ENCODE data around the gene HTRA3.
"Not testable (repeated sequence)": the region's sequence is repeated elsewhere in the genome, so short reads cannot be mapped to it uniquely, and the experiment has no call there.

Gene HTRA3

GRCh38 chr4:8330821-8331574 lies 61.4 kb downstream of the HTRA3 start:
- DNase-seq = no peak

DNA sequence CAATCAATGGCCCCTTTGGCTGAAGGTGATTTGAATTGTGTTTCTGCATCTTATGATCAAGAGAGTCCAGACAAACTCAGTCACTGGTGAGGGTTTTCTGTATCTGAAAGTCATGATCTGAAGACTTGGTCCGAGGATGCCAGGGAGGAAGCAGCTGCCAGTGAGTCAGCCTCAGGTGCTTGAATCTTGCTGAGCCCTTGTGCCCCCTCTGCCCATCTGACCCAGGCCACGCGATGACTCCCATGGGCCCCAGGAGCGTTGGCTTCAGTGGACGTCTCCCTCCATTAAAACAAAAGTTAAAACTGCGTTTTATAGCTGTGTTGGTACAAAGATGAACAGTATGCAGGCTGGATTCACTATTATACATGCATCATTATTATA lies 62.0 kb downstream of the HTRA3 start:
- DNase-seq = no peak

GRCh38 chr4:8332038-8332857 lies 62.7 kb downstream of the HTRA3 start:
- no peak for DNase-seq

GRCh38 chr4:8332891-8333331 lies 63.4 kb downstream of the HTRA3 start:
- no peak for DNase-seq

- DNase-seq = no peak
Measured at GRCh38 chr4:8333726-8334460, 64.3 kb downstream of the HTRA3 start.

- no peak for DNase-seq
Measured at GRCh38 chr4:8334786-8335460, 65.4 kb downstream of the HTRA3 start.

DNA sequence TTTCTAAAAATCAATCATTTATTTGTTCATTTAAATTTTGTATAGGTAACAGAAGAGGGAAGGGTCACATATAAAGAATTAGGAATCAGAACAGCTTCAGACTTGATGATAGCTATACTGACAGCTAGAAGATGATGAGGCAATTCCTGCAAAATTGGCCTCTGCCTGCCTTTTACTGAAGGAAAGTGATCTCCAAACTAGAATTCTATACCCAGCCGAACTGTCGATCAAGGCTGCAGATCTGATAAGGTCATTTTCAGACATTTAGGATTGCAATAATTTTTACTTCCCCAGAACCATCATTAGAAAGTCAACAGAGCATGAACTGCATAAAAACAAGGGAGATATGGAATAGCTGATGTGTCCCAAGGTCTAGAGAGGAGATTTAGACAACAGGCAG lies 66.3 kb downstream of the HTRA3 start:
- no peak for DNase-seq

DNA sequence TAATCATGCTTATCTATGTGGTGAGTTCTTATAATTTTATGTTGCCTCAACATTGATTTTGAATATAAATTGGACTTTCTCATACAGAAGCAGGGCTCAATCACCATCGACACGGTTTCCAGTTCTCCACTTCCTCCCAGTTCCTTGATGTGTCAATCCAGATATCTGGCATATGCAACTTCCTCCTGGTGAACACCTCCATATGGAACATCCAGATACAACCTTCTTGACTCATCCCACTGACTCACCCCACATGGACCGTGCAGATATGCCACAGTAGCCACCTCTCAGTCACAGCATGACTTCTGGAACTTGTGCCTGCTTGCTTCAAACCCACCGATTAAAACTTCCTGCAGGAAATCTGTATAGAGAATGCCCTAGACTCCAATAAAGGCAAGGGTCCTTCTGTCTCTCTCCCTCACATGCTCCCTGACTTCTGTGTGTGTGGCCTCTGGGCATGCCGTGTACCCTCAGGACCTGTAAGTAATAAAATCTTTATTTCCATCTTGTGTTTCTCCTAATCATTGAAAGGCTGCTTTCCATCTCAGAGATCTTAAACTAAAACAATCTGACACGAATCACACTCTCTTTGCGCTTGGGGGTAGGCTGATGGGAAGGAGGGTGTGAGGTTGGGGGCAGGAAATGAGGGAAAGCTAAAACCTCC lies 67.0 kb downstream of the HTRA3 start:
- DNase-seq = no peak

- no peak for DNase-seq
Measured at GRCh38 chr4:8338351-8338961, 68.9 kb downstream of the HTRA3 start.

DNA sequence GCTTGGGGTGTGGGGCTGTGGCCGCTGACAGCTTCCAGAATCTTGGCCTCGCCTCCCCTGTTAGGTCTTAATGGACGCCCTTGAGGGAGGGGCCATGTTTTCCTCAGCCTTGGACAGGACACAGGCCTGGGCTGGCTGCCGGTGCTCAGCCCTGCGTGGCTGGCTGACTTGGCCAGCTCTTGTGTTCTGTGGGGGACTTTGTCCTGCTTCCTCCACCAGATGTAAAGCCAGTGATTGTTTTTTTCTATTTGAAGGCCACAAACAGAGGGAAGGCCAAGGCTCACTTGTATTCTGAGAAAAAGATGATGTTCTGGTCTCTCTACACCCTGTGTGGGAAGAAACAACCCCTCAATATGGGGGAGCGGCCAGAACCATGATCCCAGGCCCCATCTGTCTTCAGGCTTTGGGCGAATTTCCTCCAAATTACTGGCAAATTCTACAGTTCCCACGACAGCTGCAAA lies 71.3 kb downstream of the HTRA3 start:
- no peak for DNase-seq

DNA sequence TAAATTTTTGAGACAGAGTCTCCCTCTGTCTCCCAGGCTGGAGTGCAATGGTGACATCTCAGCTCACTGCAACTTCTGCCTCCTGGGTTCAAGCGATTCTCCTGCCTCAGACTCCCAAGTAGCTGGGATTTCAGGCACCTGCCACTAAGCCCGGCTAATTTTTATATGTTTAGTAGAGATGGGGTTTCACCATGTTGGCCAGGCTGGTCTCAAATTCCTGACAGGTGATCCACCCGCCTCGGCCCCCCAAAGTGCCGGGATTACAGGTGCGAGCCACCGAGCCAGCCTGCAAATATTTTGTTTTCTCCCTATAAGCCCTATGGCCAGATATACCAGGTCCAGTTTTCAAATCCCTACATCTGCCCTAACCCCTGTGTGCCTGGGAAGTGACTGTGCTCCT lies 71.7 kb downstream of the HTRA3 start:
- DNase-seq = not testable (repeated sequence)

DNA sequence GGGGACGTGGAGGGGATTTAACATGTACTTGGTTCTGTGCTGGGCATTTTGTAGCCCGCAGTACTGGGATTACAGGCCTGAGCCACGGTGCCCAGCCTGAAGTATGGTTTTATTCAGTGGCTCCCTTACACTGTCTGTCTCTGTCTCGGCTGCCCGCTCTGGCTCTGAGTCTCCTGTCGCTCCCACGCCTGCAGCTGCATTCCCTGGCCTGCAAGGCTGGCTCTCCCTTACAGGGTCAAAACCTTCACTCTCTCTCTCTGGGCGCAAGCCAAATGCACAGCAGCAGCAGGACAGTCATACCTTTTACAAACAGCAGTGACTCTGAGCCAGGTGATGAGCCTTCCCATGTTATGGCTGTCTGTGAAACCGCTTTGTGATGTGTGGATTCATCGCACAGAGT lies 72.1 kb downstream of the HTRA3 start:
- DNase-seq = no peak

DNA sequence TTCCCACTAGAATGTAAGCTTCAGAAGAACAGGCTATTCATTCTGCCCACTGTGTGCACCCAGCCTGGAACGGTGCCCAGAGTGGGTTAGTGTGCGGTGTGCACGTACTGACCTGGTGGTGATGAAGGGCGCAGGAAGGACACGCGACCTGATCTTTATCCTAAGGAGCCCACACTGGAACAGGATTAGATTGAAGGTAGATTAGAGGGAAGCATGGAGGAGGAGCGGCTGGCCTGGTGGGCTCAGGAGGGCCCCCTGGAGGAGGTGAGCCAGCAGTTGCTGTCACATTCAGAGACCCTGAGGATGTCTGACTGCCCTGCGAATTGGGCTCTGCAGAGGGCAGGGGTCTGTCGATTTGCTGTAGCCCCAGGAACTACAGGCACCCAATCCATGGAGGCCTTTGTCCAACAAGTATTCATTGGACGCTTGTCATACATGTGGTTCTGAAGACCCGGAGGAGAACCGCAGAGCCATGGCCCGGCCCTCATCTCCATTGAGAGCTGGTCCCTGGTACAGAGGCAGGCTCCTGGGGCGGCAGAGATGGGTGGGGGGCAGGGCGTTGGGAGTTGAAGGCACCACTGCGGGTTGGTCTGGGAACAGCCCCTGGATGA lies 73.2 kb downstream of the HTRA3 start:
- no peak for DNase-seq

DNA sequence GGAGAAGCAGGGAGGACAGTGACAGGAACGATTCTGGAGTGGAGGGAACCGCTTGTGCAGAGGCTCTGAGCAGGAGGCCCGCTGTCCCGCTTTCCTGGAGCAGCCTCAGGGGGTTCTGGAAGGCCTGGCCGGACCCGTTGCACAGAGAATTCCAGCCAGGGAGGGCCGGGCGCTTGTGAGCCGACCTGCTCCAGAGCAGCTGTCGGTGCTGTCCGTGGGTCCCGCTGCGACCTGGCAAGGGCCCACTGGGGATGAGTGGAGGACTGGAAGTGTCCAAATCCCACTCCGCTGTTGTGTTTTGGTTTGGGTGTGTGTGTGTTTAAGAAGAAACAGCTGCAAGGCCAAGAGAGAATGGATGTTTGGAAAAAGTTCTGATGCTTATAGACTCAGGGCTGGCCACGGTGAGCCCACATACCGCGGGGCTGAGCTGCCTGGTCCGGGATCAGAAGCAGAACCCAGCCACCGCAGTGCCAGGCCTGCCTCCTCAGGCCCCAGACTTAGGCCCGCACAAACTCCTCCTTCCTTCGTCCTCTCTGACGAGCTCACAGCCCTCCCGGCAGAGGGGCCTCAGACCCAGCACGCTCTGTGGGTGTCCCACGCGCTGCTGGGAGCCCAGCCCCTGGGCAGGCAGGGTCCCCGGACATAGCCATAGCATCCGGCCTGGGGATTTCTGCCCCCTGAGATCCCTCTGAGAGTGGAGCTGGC lies 73.9 kb downstream of the HTRA3 start:
- DNase-seq = no peak

DNA sequence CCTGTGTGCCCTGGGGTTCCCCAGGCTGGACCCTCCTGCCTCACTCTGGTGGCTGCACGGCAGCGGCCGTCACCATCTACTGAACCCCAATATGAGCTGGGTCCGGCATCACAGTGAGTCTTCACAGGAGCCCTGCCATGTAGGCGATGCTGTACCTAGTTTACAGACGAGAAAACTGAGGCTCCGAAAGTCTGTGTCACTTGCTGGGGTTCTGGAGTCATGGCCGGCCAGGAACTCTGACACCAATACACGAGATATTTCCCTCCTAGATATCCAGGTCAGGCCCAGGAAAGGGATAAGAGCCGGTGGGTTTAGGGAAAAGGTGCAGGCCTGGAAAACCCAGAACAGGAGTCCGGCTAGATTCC lies 74.4 kb downstream of the HTRA3 start:
- no peak for DNase-seq

DNA sequence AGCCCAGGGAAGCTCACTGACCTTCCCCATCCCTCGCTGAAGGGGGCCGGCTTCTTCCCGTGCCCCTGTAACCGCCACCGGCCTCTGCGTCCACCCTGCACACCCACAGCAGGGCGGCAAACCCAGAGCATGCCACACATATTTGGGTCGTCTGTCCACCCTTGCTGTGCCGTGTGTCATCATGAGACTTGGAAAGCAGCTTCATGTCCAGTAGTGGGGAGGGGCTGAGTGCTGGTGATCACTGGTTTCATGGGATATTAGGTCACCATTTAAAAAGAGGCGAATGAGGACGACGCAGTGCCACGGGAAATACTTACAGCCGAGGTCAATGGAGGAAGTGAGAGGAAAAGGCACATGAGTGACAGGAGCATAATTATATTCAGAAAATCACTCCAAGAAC lies 74.8 kb downstream of the HTRA3 start:
- DNase-seq = no peak

- DNase-seq = no peak
Measured at GRCh38 chr4:8345053-8345945, 75.7 kb downstream of the HTRA3 start.

- no peak for DNase-seq
Measured at GRCh38 chr4:8345946-8346814, 76.6 kb downstream of the HTRA3 start.
